Jurkat, Clone E6-1 (cell line): ENCODE data around the gene PTPRH.

ENCODE experiments used
- DNase-seq: peaks from one replicate; pipeline ENCODE4 v3.0.0-alpha.2; 2011; ENCODE audit warnings: low read depth, low spot score
- H3K4me3 ChIP-seq: 2 replicates; pipeline ENCODE4 v1.5.1; 2011; ENCODE audit warnings: mild to moderate bottlenecking, low read length, control low read depth, moderate library complexity

The PTPRH gene

GRCh38 chr19:55246462-55247451, 37.5 kb upstream of the PTPRH start:
- no peak overlapping the region for H3K4me3 ChIP-seq
- DNase-seq = no peak

GRCh38 chr19:55245236-55245904, 36.1 kb upstream of the PTPRH start:
- no peak for DNase-seq
- no peak overlapping the region for H3K4me3 ChIP-seq

- no peak overlapping the region for H3K4me3 ChIP-seq
- no peak for DNase-seq
Observed at GRCh38 chr19:55244004-55244680, 34.8 kb upstream of the PTPRH start.

GRCh38 chr19:55242517-55242916, 33.2 kb upstream of the PTPRH start:
- no peak for DNase-seq
- no peak overlapping the region for H3K4me3 ChIP-seq

GRCh38 chr19:55241935-55242464, 32.7 kb upstream of the PTPRH start:
- H3K4me3 ChIP-seq = no peak overlapping the region
- no peak for DNase-seq

- DNase-seq = no peak
- no peak overlapping the region for H3K4me3 ChIP-seq
Observed at GRCh38 chr19:55241143-55241934, 32.0 kb upstream of the PTPRH start.

- no peak overlapping the region for H3K4me3 ChIP-seq
- no peak for DNase-seq
Observed at GRCh38 chr19:55240713-55241020, 31.4 kb upstream of the PTPRH start.

- no peak overlapping the region for H3K4me3 ChIP-seq
Observed at GRCh38 chr19:55239004-55239403, 29.7 kb upstream of the PTPRH start.

GRCh38 chr19:55238030-55238429, 28.7 kb upstream of the PTPRH start:
- no peak for DNase-seq
- no peak overlapping the region for H3K4me3 ChIP-seq

More at GRCh38 chr19:55239004-55239403, 29.7 kb upstream of the PTPRH start:
- no peak for DNase-seq

- no peak overlapping the region for H3K4me3 ChIP-seq
- no peak for DNase-seq
Observed at GRCh38 chr19:55232986-55233385, 23.7 kb upstream of the PTPRH start.

GRCh38 chr19:55232286-55232602, 22.9 kb upstream of the PTPRH start:
- DNase-seq = no peak
- no peak overlapping the region for H3K4me3 ChIP-seq

GRCh38 chr19:55231391-55232285, 22.3 kb upstream of the PTPRH start:
- no peak for DNase-seq
- H3K4me3 ChIP-seq = no peak overlapping the region

GRCh38 chr19:55230780-55231179, 21.5 kb upstream of the PTPRH start:
- no peak for DNase-seq
- H3K4me3 ChIP-seq = no peak overlapping the region

GRCh38 chr19:55230329-55230728, 21.0 kb upstream of the PTPRH start:
- no peak overlapping the region for H3K4me3 ChIP-seq
- no peak for DNase-seq

GRCh38 chr19:55229789-55230182, 20.5 kb upstream of the PTPRH start:
- no peak for DNase-seq
- H3K4me3 ChIP-seq = no peak overlapping the region

GRCh38 chr19:55229145-55229788, 20.0 kb upstream of the PTPRH start:
- DNase-seq = no peak
- H3K4me3 ChIP-seq = no peak overlapping the region

GRCh38 chr19:55228403-55229031, 19.2 kb upstream of the PTPRH start, which contains the start of gene TMEM86B:
TSS of gene TMEM86B (minus strand) at chr19:55228763. CDS start at chr19:55228741, 22 bp downstream.
- no peak for DNase-seq

More at GRCh38 chr19:55228403-55229031, 19.2 kb upstream of the PTPRH start, which contains the start of gene TMEM86B:
- H3K4me3 ChIP-seq = no peak within 1 kb of the TSS
